ENCODE measurements around the gene CYP2A7.
"Not testable (repeated sequence)": the region's sequence is repeated elsewhere in the genome, so short reads cannot be mapped to it uniquely, and the experiment has no call there.

The CYP2A7 gene

GRCh38 chr19:40846722-40847121, 35.3 kb downstream of the CYP2A7 start:
- peaks cover 26% of the 10 kb centered on the region for H3K36me3 Mint-ChIP-seq (ENCODE audit: insufficient read depth)
- peak overlapping the region in 1 of 2 donors; percentile 23 for H3K4me3 Mint-ChIP-seq
- peak overlapping the region in 1 of 2 donors; percentile 62 for H3K27ac Mint-ChIP-seq
- ATAC-seq (replicated peaks); DNase-seq; H3K9me3 Mint-ChIP-seq: not testable (repeated sequence)
- peaks cover 35 to 49% of the 10 kb centered on the region in 2 donors for H3K27me3 Mint-ChIP-seq
- peaks cover 27 to 37% of the 10 kb centered on the region in 2 donors for H3K4me1 Mint-ChIP-seq (ENCODE audit: low read depth in 2 of 2)

- Mint-ChIP-seq H3K27ac (peak overlapping the region; percentile 89 to 90), H3K36me3 (ENCODE audit: insufficient read depth) (peaks cover 14% of the 10 kb centered on the region), H3K4me1 (ENCODE audit: low read depth in 2 of 2) (peaks cover 19 to 28% of the 10 kb centered on the region in 2 donors), H3K27me3 (peaks cover 14 to 19% of the 10 kb centered on the region in 2 donors), H3K4me3 (peak overlapping the region; percentile 65 to 74)
- H3K9me3 Mint-ChIP-seq, result not testable (repeated sequence)
- peak; percentile 93 for ATAC-seq (replicated peaks)
- DNase-seq, result peak; percentile 70 to 78 (median 76)
Measured at GRCh38 chr19:40843653-40844052, 38.4 kb downstream of the CYP2A7 start.

GRCh38 chr19:40842997-40843652, 38.9 kb downstream of the CYP2A7 start:
- H3K9me3 Mint-ChIP-seq; H3K36me3 Mint-ChIP-seq (ENCODE audit: insufficient read depth); DNase-seq: not testable (repeated sequence)
- H3K27ac Mint-ChIP-seq, result peak overlapping the region; percentile 89 to 90
- peaks cover 13 to 14% of the 10 kb centered on the region in 2 donors for H3K27me3 Mint-ChIP-seq
- peak overlapping the region; percentile 65 to 74 for H3K4me3 Mint-ChIP-seq
- ATAC-seq (replicated peaks), result peak; percentile 53
- H3K4me1 Mint-ChIP-seq (ENCODE audit: low read depth in 2 of 2), result peaks cover 18 to 25% of the 10 kb centered on the region in 2 donors

- peaks cover 18 to 20% of the 10 kb centered on the region in 2 donors for H3K4me1 Mint-ChIP-seq (ENCODE audit: low read depth in 2 of 2)
- not testable (repeated sequence) for H3K27ac Mint-ChIP-seq; H3K4me3 Mint-ChIP-seq; DNase-seq; H3K27me3 Mint-ChIP-seq; H3K9me3 Mint-ChIP-seq; ATAC-seq (replicated peaks); H3K36me3 Mint-ChIP-seq (ENCODE audit: insufficient read depth)
Measured at GRCh38 chr19:40842012-40842411, 40.0 kb downstream of the CYP2A7 start.

- H3K27me3 Mint-ChIP-seq; H3K9me3 Mint-ChIP-seq; H3K4me3 Mint-ChIP-seq; H3K4me1 Mint-ChIP-seq (ENCODE audit: low read depth in 2 of 2); ATAC-seq (replicated peaks); DNase-seq; H3K36me3 Mint-ChIP-seq (ENCODE audit: insufficient read depth); H3K27ac Mint-ChIP-seq: not testable (repeated sequence)
Measured at GRCh38 chr19:40838477-40838876, 43.6 kb downstream of the CYP2A7 start.

GRCh38 chr19:40836754-40837429, 45.1 kb downstream of the CYP2A7 start:
- no peaks in the 10 kb centered on the region for H3K27me3 Mint-ChIP-seq

GRCh38 chr19:40833728-40834533, 48.1 kb downstream of the CYP2A7 start:
- not testable (repeated sequence) for H3K9me3 Mint-ChIP-seq; ATAC-seq (replicated peaks); H3K4me3 Mint-ChIP-seq; H3K4me1 Mint-ChIP-seq (ENCODE audit: low read depth in 2 of 2); H3K27me3 Mint-ChIP-seq; H3K36me3 Mint-ChIP-seq (ENCODE audit: insufficient read depth); DNase-seq
- peak overlapping the region; percentile 41 to 83 for H3K27ac Mint-ChIP-seq

More at GRCh38 chr19:40836754-40837429, 45.1 kb downstream of the CYP2A7 start:
- Mint-ChIP-seq H3K36me3 (ENCODE audit: insufficient read depth) (no peaks in the 10 kb centered on the region), H3K9me3 (no peaks in the 10 kb centered on the region), H3K4me1 (ENCODE audit: low read depth in 2 of 2) (peaks cover 2 to 5% of the 10 kb centered on the region in 2 donors), H3K4me3 (no peak overlapping the region), H3K27ac (no peak overlapping the region)
- DNase-seq (no peak), ATAC-seq (replicated peaks) (no peak)

- ATAC-seq (replicated peaks); H3K27me3 Mint-ChIP-seq; H3K4me3 Mint-ChIP-seq; H3K9me3 Mint-ChIP-seq; DNase-seq; H3K36me3 Mint-ChIP-seq (ENCODE audit: insufficient read depth): not testable (repeated sequence)
- peak overlapping the region; percentile 41 to 83 for H3K27ac Mint-ChIP-seq
- peaks cover 3 to 14% of the 10 kb centered on the region in 2 donors for H3K4me1 Mint-ChIP-seq (ENCODE audit: low read depth in 2 of 2)
Measured at GRCh38 chr19:40832431-40832790, 49.6 kb downstream of the CYP2A7 start.

GRCh38 chr19:40831502-40832430, 50.3 kb downstream of the CYP2A7 start:
- H3K27ac Mint-ChIP-seq, result peak overlapping the region; percentile 73 to 83
- no peak for DNase-seq

GRCh38 chr19:40830741-40831140, 51.3 kb downstream of the CYP2A7 start:
- ATAC-seq (replicated peaks); H3K27me3 Mint-ChIP-seq; DNase-seq; H3K9me3 Mint-ChIP-seq; H3K4me3 Mint-ChIP-seq: not testable (repeated sequence)
- Mint-ChIP-seq H3K4me1 (ENCODE audit: low read depth in 2 of 2) (peaks cover 15 to 27% of the 10 kb centered on the region in 2 donors), H3K27ac (peak overlapping the region in 1 of 2 donors; percentile 95), H3K36me3 (ENCODE audit: insufficient read depth) (peaks cover 12% of the 10 kb centered on the region)

More at GRCh38 chr19:40831502-40832430, 50.3 kb downstream of the CYP2A7 start:
- no peak for ATAC-seq (replicated peaks)
- H3K4me1 Mint-ChIP-seq (ENCODE audit: low read depth in 2 of 2), result peaks cover 9 to 20% of the 10 kb centered on the region in 2 donors
- H3K36me3 Mint-ChIP-seq (ENCODE audit: insufficient read depth), result peaks cover 11% of the 10 kb centered on the region
- H3K9me3 Mint-ChIP-seq, result no peaks in the 10 kb centered on the region
- no peaks in the 10 kb centered on the region for H3K27me3 Mint-ChIP-seq
- H3K4me3 Mint-ChIP-seq, result no peak overlapping the region

GRCh38 chr19:40829205-40829604, 52.8 kb downstream of the CYP2A7 start:
- peaks cover 12% of the 10 kb centered on the region for H3K36me3 Mint-ChIP-seq (ENCODE audit: insufficient read depth)
- DNase-seq (no peak), ATAC-seq (replicated peaks) (no peak)
- H3K4me3 Mint-ChIP-seq, result no peak overlapping the region
- peaks cover 24 to 36% of the 10 kb centered on the region in 2 donors for H3K4me1 Mint-ChIP-seq (ENCODE audit: low read depth in 2 of 2)
- no peaks in the 10 kb centered on the region for H3K27me3 Mint-ChIP-seq
- H3K27ac Mint-ChIP-seq, result peak overlapping the region; percentile 19 to 95
- H3K9me3 Mint-ChIP-seq, result no peaks in the 10 kb centered on the region

GRCh38 chr19:40827386-40828247, 54.4 kb downstream of the CYP2A7 start:
- Mint-ChIP-seq H3K9me3 (no peaks in the 10 kb centered on the region), H3K27me3 (no peaks in the 10 kb centered on the region), H3K27ac (peak overlapping the region; percentile 93 to 95), H3K4me3 (peak overlapping the region; percentile 54 to 56), H3K4me1 (ENCODE audit: low read depth in 2 of 2) (peaks cover 32 to 40% of the 10 kb centered on the region in 2 donors), H3K36me3 (ENCODE audit: insufficient read depth) (peaks cover 12% of the 10 kb centered on the region)
- DNase-seq (no peak), ATAC-seq (replicated peaks) (no peak)

Data from effector memory CD8-positive, alpha-beta T cell (primary cell).